HepG2 (cell line): ENCODE results near the gene PPP1R1B. TPM values are rescaled to one million over a fixed set of nuclear protein-coding genes. Genes with fewer than 3 reads are reported as not detected.

Source experiments
- HOXD1 ChIP-seq: sonication (generic); formaldehyde crosslinking; IDR thresholded peaks from 2 replicates; pipeline ENCODE4 v1.5.0; 2020; ENCODE audit warnings: missing genetic modification reagents
- KMT2B ChIP-seq: IDR thresholded peaks from 2 replicates; pipeline ENCODE4 v1.6.1; 2016; ENCODE audit warnings: missing genetic modification reagents, missing compliant biosample characterization
- ZBTB38 ChIP-seq: sonication (generic); formaldehyde crosslinking; IDR thresholded peaks from 2 replicates; pipeline ENCODE4 v1.5.1; 2020; ENCODE audit warnings: mild to moderate bottlenecking, missing genetic modification reagents
- ZMAT3 ChIP-seq: sonication (generic); formaldehyde crosslinking; conservative IDR thresholded peaks from 2 replicates; pipeline ENCODE4 v1.7.0; 2021; ENCODE audit warnings: missing genetic modification reagents
- ZNF121 ChIP-seq: sonication (generic); formaldehyde crosslinking; IDR thresholded peaks from 2 replicates; pipeline ENCODE4 v1.5.0; 2020; ENCODE audit warnings: mild to moderate bottlenecking, missing genetic modification reagents
- ZNF24 ChIP-seq: fragments of 450-650 bp; IDR thresholded peaks from 2 replicates; pipeline ENCODE4 v1.6.1; 2017; ENCODE audit warnings: antibody characterized with exemption, mild to moderate bottlenecking
- ZNF615 ChIP-seq: sonication (generic); formaldehyde crosslinking; IDR thresholded peaks from 2 replicates; pipeline ENCODE4 v1.5.0; 2020; ENCODE audit warnings: mild to moderate bottlenecking, missing genetic modification reagents, borderline replicate concordance
- polyA plus RNA-seq, 8 experiments: library from polyadenylated mRNA; depleted of rRNA in 3 of 8; stranded (reverse) in 7 of 8; unstranded in 1 of 8; fragments of >200 nt; fragmentation: Illumina TruSeq in 4 of 8; extraction: Trizol in 4 of 8; gene quantifications; 2 replicates each; pipeline versions ENCODE4 v1.2.1 to v1.2.3, GENCODE V29; 2011 to 2016; ENCODE audit warnings: low read depth in 4 of 8, missing spikeins in 1 of 8, mixed read lengths in 1 of 8; ENCODE audit not compliant: insufficient read depth in 1 of 8
- total RNA-seq, 5 experiments: library from RNA; depleted of rRNA; stranded (reverse); fragments of >200 nt; fragmentation: Illumina TruSeq; extraction: Trizol; gene quantifications; 2 replicates each; pipeline ENCODE4 v1.2.3, GENCODE V29; 2016; ENCODE audit warnings: low read depth in 1 of 5
- TF ChIP-seq, protein P1 (sequence below): sonication (generic); formaldehyde crosslinking; IDR thresholded peaks from 2 replicates; pipeline ENCODE4 v1.4.0; 2020; ENCODE audit warnings: mild to moderate bottlenecking, missing genetic modification reagents
- TF ChIP-seq, protein P2 (sequence below): sonication (generic); formaldehyde crosslinking; IDR thresholded peaks from 2 replicates; pipeline ENCODE4 v1.4.0; 2020; ENCODE audit warnings: missing genetic modification reagents
- TF ChIP-seq, protein P3 (sequence below), 2 experiments: fragments of 450-650 bp in 1 of 2; sonication (generic) in 1 of 2; formaldehyde crosslinking; IDR thresholded peaks; 2 replicates each; pipeline versions ENCODE4 v1.5.0 to v1.8.0; 2020 to 2022; ENCODE audit warnings: mild to moderate bottlenecking in 1 of 2, missing genetic modification reagents in 1 of 2
- TF ChIP-seq, protein P4 (sequence below): IDR thresholded peaks from 2 replicates; pipeline ENCODE4 v1.6.1; 2016; ENCODE audit warnings: low read depth, control low read depth
- TF ChIP-seq, protein P5 (sequence below): sonication (generic); formaldehyde crosslinking; IDR thresholded peaks from 2 replicates; pipeline ENCODE4 v1.5.0; 2020; ENCODE audit warnings: mild to moderate bottlenecking, missing genetic modification reagents

The PPP1R1B gene
- total and polyA plus RNA-seq, 2 of the 13 experiments (the other 11 are each of a cell fraction or from before 2014, with no cell fraction given): 0.08 TPM; not detected in 1

DNA sequence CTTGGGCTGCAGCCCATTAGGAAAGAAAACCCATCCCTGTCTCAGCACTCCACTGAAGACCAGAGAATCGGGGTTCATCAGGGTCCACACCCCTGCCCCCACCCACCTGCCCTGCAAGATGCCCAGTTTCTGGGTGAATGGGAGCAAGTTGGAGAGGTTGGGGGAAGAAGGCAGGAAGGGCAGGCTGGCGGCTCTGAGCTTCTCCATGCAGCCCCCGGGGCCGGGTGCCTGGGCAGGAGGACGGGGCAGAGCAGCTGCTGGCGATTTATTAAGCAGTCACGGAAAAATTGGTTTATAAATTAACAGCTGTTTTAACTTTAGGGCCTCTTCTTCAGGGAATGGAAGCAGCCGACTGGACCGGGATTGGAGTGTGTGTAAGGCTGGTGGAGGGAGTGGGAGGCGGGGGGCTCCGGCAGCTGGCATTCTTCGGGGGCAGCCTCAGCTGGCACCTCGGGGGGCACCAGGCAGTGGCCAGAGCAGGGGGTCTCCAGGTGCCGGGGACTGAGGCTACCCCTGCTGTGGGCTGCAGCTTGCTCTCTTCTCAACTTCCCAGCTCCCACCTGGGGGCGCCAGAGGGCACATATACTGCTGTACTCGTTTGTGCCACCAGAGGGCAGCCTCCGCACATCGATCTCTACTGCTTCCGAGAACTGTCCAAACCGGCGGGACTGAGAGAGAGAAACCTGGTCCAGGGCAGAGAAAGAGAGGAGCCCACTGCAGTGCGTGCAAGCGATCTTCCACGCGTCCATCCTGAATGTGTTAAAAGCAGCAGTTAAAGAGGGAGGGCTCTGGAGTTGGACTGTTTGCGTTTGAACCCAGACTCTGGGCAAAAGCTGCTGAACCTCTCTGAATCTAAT lies 5.0 kb upstream of the PPP1R1B start (continued):
- TF ChIP-seq, protein P1, sequence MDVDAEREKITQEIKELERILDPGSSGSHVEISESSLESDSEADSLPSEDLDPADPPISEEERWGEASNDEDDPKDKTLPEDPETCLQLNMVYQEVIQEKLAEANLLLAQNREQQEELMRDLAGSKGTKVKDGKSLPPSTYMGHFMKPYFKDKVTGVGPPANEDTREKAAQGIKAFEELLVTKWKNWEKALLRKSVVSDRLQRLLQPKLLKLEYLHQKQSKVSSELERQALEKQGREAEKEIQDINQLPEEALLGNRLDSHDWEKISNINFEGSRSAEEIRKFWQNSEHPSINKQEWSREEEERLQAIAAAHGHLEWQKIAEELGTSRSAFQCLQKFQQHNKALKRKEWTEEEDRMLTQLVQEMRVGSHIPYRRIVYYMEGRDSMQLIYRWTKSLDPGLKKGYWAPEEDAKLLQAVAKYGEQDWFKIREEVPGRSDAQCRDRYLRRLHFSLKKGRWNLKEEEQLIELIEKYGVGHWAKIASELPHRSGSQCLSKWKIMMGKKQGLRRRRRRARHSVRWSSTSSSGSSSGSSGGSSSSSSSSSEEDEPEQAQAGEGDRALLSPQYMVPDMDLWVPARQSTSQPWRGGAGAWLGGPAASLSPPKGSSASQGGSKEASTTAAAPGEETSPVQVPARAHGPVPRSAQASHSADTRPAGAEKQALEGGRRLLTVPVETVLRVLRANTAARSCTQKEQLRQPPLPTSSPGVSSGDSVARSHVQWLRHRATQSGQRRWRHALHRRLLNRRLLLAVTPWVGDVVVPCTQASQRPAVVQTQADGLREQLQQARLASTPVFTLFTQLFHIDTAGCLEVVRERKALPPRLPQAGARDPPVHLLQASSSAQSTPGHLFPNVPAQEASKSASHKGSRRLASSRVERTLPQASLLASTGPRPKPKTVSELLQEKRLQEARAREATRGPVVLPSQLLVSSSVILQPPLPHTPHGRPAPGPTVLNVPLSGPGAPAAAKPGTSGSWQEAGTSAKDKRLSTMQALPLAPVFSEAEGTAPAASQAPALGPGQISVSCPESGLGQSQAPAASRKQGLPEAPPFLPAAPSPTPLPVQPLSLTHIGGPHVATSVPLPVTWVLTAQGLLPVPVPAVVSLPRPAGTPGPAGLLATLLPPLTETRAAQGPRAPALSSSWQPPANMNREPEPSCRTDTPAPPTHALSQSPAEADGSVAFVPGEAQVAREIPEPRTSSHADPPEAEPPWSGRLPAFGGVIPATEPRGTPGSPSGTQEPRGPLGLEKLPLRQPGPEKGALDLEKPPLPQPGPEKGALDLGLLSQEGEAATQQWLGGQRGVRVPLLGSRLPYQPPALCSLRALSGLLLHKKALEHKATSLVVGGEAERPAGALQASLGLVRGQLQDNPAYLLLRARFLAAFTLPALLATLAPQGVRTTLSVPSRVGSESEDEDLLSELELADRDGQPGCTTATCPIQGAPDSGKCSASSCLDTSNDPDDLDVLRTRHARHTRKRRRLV (CRISPR knock-in tag): no peak
- peak; percentile 59; the same call in 1 of the 2 replicates for TF ChIP-seq HOXD1 (CRISPR knock-in tag)
- TF ChIP-seq ZMAT3: peak; percentile 66; the same call in 1 of the 2 replicates
- TF ChIP-seq, protein P2, sequence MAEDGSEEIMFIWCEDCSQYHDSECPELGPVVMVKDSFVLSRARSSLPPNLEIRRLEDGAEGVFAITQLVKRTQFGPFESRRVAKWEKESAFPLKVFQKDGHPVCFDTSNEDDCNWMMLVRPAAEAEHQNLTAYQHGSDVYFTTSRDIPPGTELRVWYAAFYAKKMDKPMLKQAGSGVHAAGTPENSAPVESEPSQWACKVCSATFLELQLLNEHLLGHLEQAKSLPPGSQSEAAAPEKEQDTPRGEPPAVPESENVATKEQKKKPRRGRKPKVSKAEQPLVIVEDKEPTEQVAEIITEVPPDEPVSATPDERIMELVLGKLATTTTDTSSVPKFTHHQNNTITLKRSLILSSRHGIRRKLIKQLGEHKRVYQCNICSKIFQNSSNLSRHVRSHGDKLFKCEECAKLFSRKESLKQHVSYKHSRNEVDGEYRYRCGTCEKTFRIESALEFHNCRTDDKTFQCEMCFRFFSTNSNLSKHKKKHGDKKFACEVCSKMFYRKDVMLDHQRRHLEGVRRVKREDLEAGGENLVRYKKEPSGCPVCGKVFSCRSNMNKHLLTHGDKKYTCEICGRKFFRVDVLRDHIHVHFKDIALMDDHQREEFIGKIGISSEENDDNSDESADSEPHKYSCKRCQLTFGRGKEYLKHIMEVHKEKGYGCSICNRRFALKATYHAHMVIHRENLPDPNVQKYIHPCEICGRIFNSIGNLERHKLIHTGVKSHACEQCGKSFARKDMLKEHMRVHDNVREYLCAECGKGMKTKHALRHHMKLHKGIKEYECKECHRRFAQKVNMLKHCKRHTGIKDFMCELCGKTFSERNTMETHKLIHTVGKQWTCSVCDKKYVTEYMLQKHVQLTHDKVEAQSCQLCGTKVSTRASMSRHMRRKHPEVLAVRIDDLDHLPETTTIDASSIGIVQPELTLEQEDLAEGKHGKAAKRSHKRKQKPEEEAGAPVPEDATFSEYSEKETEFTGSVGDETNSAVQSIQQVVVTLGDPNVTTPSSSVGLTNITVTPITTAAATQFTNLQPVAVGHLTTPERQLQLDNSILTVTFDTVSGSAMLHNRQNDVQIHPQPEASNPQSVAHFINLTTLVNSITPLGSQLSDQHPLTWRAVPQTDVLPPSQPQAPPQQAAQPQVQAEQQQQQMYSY: no peak
- TF ChIP-seq, protein P3, sequence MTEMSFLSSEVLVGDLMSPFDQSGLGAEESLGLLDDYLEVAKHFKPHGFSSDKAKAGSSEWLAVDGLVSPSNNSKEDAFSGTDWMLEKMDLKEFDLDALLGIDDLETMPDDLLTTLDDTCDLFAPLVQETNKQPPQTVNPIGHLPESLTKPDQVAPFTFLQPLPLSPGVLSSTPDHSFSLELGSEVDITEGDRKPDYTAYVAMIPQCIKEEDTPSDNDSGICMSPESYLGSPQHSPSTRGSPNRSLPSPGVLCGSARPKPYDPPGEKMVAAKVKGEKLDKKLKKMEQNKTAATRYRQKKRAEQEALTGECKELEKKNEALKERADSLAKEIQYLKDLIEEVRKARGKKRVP (CRISPR knock-in tag; IDR thresholded peaks at IDR 0.05): no peak
- TF ChIP-seq, protein P4, sequence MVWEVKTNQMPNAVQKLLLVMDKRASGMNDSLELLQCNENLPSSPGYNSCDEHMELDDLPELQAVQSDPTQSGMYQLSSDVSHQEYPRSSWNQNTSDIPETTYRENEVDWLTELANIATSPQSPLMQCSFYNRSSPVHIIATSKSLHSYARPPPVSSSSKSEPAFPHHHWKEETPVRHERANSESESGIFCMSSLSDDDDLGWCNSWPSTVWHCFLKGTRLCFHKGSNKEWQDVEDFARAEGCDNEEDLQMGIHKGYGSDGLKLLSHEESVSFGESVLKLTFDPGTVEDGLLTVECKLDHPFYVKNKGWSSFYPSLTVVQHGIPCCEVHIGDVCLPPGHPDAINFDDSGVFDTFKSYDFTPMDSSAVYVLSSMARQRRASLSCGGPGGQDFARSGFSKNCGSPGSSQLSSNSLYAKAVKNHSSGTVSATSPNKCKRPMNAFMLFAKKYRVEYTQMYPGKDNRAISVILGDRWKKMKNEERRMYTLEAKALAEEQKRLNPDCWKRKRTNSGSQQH: peak; percentile 66; the same call in 1 of the 2 replicates
- 0 out of 2 replicates have a peak, but pooled peaks have one; percentile 24 for TF ChIP-seq ZNF615 (CRISPR knock-in tag)
- TF ChIP-seq, protein P5, sequence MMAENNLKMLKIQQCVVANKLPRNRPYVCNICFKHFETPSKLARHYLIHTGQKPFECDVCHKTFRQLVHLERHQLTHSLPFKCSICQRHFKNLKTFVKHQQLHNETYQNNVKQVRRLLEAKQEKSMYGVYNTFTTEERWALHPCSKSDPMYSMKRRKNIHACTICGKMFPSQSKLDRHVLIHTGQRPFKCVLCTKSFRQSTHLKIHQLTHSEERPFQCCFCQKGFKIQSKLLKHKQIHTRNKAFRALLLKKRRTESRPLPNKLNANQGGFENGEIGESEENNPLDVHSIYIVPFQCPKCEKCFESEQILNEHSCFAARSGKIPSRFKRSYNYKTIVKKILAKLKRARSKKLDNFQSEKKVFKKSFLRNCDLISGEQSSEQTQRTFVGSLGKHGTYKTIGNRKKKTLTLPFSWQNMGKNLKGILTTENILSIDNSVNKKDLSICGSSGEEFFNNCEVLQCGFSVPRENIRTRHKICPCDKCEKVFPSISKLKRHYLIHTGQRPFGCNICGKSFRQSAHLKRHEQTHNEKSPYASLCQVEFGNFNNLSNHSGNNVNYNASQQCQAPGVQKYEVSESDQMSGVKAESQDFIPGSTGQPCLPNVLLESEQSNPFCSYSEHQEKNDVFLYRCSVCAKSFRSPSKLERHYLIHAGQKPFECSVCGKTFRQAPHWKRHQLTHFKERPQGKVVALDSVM: peak; percentile 55
- TF ChIP-seq ZBTB38 (CRISPR knock-in tag): 0 out of 2 replicates have a peak, but pooled peaks have one; percentile 18
- TF ChIP-seq ZNF24: 0 out of 2 replicates have a peak, but pooled peaks have one; percentile 34
- TF ChIP-seq KMT2B (CRISPR knock-in tag): peak; percentile 41; the same call in 1 of the 2 replicates
- TF ChIP-seq ZNF121: peak; percentile 68; the same call in 1 of the 2 replicates
